ENCODE data around the gene C4orf50.

The C4orf50 gene

GRCh38 chr4:5991405-5991804 is 26.8 kb downstream of the C4orf50 start:
- no peak for DNase-seq

GRCh38 chr4:5990446-5991160 is 27.6 kb downstream of the C4orf50 start:
- no peak for DNase-seq

GRCh38 chr4:5989236-5990225 is 28.7 kb downstream of the C4orf50 start:
- no peak for DNase-seq

GRCh38 chr4:5988086-5988845 is 30.0 kb downstream of the C4orf50 start:
- no peak for DNase-seq

GRCh38 chr4:5984843-5985242 is 33.4 kb downstream of the C4orf50 start:
- DNase-seq, result no peak

GRCh38 chr4:5982156-5982973 is 35.9 kb downstream of the C4orf50 start:
- DNase-seq, result no peak

GRCh38 chr4:5980436-5981155 is 37.6 kb downstream of the C4orf50 start:
- DNase-seq, result no peak

GRCh38 chr4:5979981-5980380 is 38.2 kb downstream of the C4orf50 start:
- DNase-seq, result no peak

GRCh38 chr4:5976921-5977320 is 41.3 kb downstream of the C4orf50 start:
- DNase-seq, result no peak

- DNase-seq, result no peak
Observed at GRCh38 chr4:5976431-5976830, 41.8 kb downstream of the C4orf50 start.

- DNase-seq, result no peak
Observed at GRCh38 chr4:5974321-5974720, 43.9 kb downstream of the C4orf50 start.

- DNase-seq, result no peak
Observed at GRCh38 chr4:5973486-5974220, 44.6 kb downstream of the C4orf50 start.

- DNase-seq, result no peak
Observed at GRCh38 chr4:5973033-5973432, 45.2 kb downstream of the C4orf50 start.

- no peak for DNase-seq
Observed at GRCh38 chr4:5972571-5972970, 45.7 kb downstream of the C4orf50 start.

- no peak for DNase-seq
Observed at GRCh38 chr4:5971078-5971450, 47.2 kb downstream of the C4orf50 start.

- DNase-seq, result no peak
Observed at GRCh38 chr4:5970381-5971077, 47.7 kb downstream of the C4orf50 start.

GRCh38 chr4:5969777-5970176 is 48.5 kb downstream of the C4orf50 start:
- DNase-seq, result no peak

- DNase-seq, result no peak
Observed at GRCh38 chr4:5969336-5969735, 48.9 kb downstream of the C4orf50 start.

GRCh38 chr4:5968246-5968645 is 50.0 kb downstream of the C4orf50 start:
- DNase-seq, result no peak

GRCh38 chr4:5967783-5968182 is 50.4 kb downstream of the C4orf50 start:
- no peak for DNase-seq
